Uterus (tissue), 2 donors: ENCODE results near the gene ATP1A1.

Experiments
- CTCF ChIP-seq, 4 experiments: fragments of 200-600 bp in 2 of 4; fragments of 450-650 bp in 2 of 4; sonication (generic) in 2 of 4; IDR thresholded peaks; one replicate each; pipeline ENCODE4 v1.5.1; 2016 to 2019; ENCODE audit warnings: antibody characterized with exemption in 4 of 4, mild to moderate bottlenecking in 2 of 4, moderate library complexity in 1 of 4
- POLR2A ChIP-seq, 2 donors: fragments of 450-650 bp; IDR thresholded peaks; one replicate each; pipeline ENCODE4 v1.6.1; 2016; ENCODE audit warnings: antibody characterized with exemption in 2 of 2, mild to moderate bottlenecking in 1 of 2, moderate library complexity in 1 of 2

GRCh38 chr1:116356673-116357072 lies 16.4 kb upstream of the ATP1A1 start:
- TF ChIP-seq CTCF (IDR thresholded peaks at IDR 0.05), result no peak
- TF ChIP-seq POLR2A (IDR thresholded peaks at IDR 0.05), result no peak
